Vagina (tissue), 2 donors: Measurements from ENCODE around the gene LCMT1.

Experiments
- CTCF ChIP-seq, 3 experiments: fragments of 450-650 bp in 2 of 3; fragments of 200-600 bp in 1 of 3; sonication (generic) in 1 of 3; IDR thresholded peaks; one replicate each; pipeline ENCODE4 v1.5.1; 2017 to 2019; ENCODE audit warnings: antibody characterized with exemption in 3 of 3, mild to moderate bottlenecking in 2 of 3, moderate library complexity in 2 of 3
- POLR2AphosphoS5 ChIP-seq, 2 donors: sonication (generic); formaldehyde crosslinking; IDR thresholded peaks; one replicate each; pipeline ENCODE4 v1.9.0; 2017; ENCODE audit warnings: antibody characterized with exemption in 2 of 2, mild to moderate bottlenecking in 2 of 2, low read depth in 1 of 2; ENCODE audit not compliant: insufficient read depth in 1 of 2

- TF ChIP-seq POLR2AphosphoS5 (IDR thresholded peaks at IDR 0.05; ENCODE audit: insufficient read depth in 1 of 2, low read depth in 1 of 2) = no peak
- no peak for TF ChIP-seq CTCF (IDR thresholded peaks at IDR 0.05)
Observed at GRCh38 chr16:25174285-25174684, 62.7 kb downstream of the LCMT1 start.
